Measurements from ENCODE around the gene PRKAR1B.

The PRKAR1B gene

DNA sequence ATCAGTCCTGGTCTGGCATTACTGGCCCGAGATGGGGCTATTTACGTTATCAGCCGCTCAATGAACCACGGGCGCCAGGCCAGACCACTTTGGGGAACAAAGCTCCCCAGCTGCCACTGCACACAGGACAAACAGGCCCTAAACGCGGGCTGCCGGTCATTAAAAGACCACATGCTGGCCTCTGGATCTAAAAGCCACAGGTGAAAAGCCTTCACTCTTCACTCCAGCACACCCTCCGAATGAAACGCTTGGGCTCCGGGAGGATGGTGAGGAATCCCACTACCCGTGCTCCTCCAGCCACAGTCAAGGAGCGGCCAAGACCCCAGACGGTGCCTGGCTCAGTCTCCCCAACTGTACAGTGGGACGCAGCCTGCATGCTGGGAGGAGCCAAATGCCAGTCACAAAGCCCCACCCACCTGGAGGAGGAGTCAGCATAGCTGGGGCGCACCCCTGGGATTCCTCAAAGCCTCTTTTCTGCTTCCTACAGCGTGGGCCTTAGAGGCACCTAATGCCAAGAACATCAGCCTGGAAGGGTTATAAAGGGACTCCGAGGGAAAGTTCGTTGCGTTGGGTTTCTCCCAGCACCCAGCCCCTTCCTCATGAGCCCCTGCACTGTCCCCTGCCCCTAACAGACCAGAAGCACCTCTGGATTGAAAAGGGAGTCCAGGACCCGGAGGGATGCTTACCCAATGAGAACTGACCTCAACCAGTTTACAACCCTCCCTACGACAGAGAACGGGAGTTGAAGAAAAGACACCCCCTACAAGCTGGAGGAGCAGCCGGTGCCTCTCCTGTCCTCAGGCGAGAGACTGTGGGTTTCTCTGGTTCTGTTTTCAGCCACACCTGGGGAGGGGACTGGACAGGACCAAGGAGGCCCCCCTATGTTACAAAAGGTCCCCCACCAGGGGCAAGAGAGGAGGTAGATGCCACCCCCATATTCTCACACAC lies 212.2 kb downstream of the PRKAR1B start:
- Mint-ChIP-seq H3K9me3 (no peaks in the 10 kb centered on the region), H3K27me3 (peaks cover 69% of the 10 kb centered on the region), H3K36me3 (ENCODE audit: low read depth) (no peaks in the 10 kb centered on the region), H3K4me1 (ENCODE audit: low read depth) (peaks cover 12% of the 10 kb centered on the region), H3K27ac (no peak overlapping the region), H3K4me3 (no peak overlapping the region)
- intact Hi-C loops (cut with micrococcal nuclease), result no loop called here

DNA sequence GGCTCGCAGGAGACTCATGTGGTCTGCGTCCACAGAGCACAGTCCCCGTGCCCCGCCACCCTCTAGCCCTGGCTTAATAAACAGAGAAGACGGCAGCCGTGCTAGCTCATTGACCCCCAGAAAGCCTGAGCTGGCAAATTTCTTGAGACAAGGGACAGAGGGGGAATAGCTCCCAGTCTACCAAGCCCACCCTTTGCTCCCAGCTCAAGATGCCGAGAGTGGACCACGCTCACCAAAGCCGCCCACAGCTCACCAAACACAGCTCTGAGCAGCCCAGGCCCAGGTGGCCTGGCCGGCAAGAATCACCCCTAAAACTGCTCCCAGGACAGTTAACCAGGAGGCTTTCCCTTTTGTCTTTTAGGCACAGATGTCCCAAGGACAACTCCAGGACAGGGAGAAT lies 212.8 kb downstream of the PRKAR1B start:
- Mint-ChIP-seq H3K36me3 (ENCODE audit: low read depth) (no peaks in the 10 kb centered on the region), H3K4me1 (ENCODE audit: low read depth) (peaks cover 12% of the 10 kb centered on the region), H3K27ac (no peak overlapping the region), H3K27me3 (peaks cover 74% of the 10 kb centered on the region), H3K4me3 (no peak overlapping the region), H3K9me3 (no peaks in the 10 kb centered on the region)
- intact Hi-C loops (cut with micrococcal nuclease), result no loop called here

DNA sequence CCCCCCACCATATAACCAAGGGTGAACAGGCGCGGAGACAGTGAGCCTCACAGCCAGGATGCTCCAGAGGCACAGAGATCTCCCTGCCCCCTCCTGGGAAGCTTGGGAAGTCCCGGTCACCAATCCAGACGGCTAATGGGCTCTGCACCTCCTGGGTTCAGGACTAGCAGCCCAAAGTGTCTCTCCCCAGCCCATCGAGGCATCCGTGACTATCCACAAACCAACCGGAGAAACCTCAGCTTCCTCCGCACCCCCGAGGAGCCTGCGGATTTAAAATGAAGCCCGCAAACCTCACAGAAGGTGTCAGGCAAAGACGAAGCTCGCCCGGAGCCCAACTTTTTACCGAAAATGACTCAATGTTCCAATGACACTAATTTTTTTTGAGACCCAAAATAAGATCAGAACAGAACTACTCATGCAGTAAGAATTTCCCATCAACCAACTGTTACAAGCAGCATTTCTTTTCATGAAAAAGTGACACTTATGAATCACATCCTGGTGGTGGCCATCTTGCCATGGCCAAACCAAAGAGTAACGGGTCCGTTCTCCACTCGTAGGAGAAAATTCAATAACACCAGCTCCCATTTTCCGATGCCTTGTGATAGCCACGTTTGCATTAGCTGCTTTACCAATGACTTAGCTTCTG lies 213.4 kb downstream of the PRKAR1B start:
- Mint-ChIP-seq H3K4me3 (no peak overlapping the region), H3K9me3 (no peaks in the 10 kb centered on the region), H3K27ac (no peak overlapping the region), H3K4me1 (ENCODE audit: low read depth) (peaks cover 8% of the 10 kb centered on the region), H3K36me3 (ENCODE audit: low read depth) (no peaks in the 10 kb centered on the region), H3K27me3 (peaks cover 70% of the 10 kb centered on the region)
- intact Hi-C loops (cut with micrococcal nuclease), result no loop called here

DNA sequence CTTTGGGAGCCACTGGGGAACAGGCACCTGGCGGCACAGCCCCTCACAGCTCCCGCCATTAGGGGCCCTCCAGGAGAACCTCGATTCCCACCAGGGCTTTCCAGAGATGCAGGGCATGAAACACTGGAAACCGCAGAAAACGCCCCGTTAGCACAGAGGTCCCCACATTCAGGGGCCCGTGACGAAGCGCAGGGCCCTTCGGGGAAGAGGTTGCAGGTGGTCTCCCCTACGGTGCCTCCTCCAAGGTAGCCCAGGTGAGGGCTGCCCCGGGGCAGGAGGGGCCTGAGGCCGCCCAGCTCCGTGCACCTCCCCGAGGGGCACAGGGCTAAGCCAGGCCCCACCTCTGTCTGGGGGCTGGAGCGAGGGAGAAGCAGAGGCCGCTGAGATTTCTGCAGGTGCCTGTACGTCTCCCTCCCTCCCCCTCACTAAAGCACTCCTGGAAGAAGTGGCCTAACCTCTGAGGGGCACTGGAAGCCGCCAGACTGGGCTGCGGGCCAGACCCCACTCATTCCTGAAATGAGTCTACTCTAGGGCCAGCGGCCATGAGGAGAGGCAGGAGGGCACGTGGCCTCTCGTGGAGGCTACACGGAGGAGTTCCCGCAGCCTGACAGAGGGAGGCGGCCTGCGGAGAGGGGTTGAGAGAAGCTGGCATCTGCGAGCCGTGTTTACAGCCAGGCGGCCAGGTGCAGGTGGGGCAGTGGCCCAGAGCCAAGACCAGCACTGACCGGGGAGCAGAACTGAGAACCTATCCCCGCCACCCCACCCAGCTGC lies 214.4 kb downstream of the PRKAR1B start:
- intact Hi-C loops (cut with micrococcal nuclease), result no loop called here
- Mint-ChIP-seq H3K4me1 (ENCODE audit: low read depth) (peaks cover 2% of the 10 kb centered on the region), H3K27me3 (peaks cover 64% of the 10 kb centered on the region), H3K27ac (no peak overlapping the region), H3K36me3 (ENCODE audit: low read depth) (no peaks in the 10 kb centered on the region), H3K4me3 (no peak overlapping the region), H3K9me3 (no peaks in the 10 kb centered on the region)

DNA sequence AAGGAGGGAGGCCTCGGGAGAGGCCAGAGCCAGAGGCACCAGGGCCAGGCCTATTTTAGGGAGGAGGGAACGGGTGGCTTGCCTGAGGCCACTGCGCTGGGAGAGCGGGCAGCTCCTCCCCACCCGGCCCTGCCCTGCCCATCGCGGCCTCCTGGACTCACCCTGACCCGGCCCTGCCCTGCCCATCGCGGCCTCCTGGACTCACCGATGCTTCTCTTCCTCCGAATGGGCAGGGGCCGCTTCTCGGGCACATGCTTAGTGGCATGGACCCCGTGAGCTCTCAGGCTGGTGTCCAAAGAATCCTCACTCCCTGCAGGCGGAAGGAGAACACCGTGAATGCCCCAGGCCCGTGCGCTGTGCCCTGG lies 215.0 kb downstream of the PRKAR1B start:
- Mint-ChIP-seq H3K9me3 (no peaks in the 10 kb centered on the region), H3K4me1 (ENCODE audit: low read depth) (no peaks in the 10 kb centered on the region)

DNA sequence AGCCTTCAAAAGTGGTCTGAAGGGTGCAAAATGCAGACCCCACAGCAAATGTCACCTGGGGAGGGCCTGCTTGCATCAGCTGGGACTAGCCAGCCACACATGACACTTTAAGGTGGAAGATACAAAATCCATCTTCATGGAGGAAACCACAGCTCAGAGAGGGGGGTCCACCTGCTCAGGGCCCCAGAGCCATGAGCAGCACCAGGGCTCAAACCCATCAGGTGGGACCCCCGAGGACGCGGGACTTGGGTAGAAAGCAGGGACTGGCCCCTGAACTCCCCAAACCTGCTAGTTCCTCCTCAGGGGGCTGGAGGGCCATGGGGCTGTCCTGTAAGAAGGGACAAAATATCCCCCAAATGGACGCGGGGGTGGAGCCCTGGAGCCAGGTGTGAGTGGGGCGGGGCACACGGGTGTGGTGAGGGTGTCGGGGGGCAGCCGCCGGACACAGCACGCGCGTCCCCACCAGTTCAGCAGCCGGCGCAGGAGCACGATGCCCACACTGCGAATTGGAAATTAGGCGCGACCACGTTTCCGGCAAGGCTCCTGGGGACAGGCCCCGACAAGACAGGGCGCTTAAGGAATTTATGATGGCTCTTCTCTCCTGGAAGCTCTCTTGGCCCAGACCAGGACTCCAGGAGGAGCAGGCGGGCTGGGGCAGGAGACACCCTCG lies 215.5 kb downstream of the PRKAR1B start:
- Mint-ChIP-seq H3K27me3 (peaks cover 59% of the 10 kb centered on the region), H3K36me3 (ENCODE audit: low read depth) (no peaks in the 10 kb centered on the region), H3K4me3 (no peak overlapping the region), H3K4me1 (ENCODE audit: low read depth) (no peaks in the 10 kb centered on the region), H3K27ac (no peak overlapping the region), H3K9me3 (no peaks in the 10 kb centered on the region)
- intact Hi-C loops (cut with micrococcal nuclease), result no loop called here

More for the DNA sequence above, 215.0 kb downstream of the PRKAR1B start:
- Mint-ChIP-seq H3K36me3 (ENCODE audit: low read depth) (no peaks in the 10 kb centered on the region), H3K27me3 (peaks cover 62% of the 10 kb centered on the region), H3K27ac (no peak overlapping the region), H3K4me3 (no peak overlapping the region)
- intact Hi-C loops (cut with micrococcal nuclease), result no loop called here

DNA sequence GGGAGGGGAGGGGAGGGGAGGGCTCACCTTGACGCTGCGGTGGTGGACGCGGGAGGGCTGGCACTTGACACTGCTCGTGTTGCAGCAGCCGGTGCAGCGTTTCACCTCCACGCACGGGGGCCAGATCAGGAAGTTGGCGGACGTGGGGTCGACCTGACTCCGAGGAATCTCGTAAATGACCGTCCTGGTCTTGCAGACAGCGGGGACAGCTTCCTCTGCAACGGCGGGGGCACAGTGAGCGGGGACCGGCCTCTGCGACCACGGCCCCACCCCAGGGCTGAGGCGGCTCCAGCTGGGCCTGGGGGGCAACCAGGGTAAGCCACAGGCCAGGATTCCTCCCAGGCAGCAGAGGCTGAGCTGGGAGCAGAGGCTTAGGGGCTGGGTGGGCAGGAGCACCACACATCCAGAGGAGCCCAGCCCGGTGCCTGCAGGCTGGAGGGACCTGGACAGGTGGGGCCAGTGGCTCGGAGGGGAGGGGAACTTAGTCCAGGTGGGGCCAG lies 216.2 kb downstream of the PRKAR1B start:
- intact Hi-C loops (cut with micrococcal nuclease), result no loop called here
- no peak overlapping the region for H3K4me3 Mint-ChIP-seq
- no peaks in the 10 kb centered on the region for H3K36me3 Mint-ChIP-seq (ENCODE audit: low read depth)
- no peaks in the 10 kb centered on the region for H3K9me3 Mint-ChIP-seq
- H3K27ac Mint-ChIP-seq, result no peak overlapping the region
- peaks cover 53% of the 10 kb centered on the region for H3K27me3 Mint-ChIP-seq
- H3K4me1 Mint-ChIP-seq (ENCODE audit: low read depth), result no peaks in the 10 kb centered on the region

DNA sequence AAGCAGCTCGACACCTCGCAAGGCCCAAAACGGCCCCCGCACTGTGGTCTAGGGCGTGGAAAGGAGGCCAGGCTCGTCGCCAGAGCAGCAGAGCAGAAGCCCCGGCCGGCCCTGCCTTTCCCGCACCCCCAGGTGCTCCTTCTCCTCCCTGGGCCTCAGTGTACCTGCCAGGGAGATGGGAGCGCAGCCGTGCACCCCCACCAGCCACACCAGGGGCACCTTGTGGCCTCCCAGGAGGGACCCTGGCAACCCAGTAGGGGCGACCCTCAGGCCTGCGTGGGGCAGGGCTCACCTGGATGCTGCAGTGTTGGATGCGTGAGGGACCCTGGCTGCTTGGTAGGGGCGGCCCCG lies 217.0 kb downstream of the PRKAR1B start:
- Mint-ChIP-seq H3K36me3 (ENCODE audit: low read depth) (no peaks in the 10 kb centered on the region), H3K4me1 (ENCODE audit: low read depth) (no peaks in the 10 kb centered on the region), H3K27me3 (peaks cover 45% of the 10 kb centered on the region), H3K27ac (no peak overlapping the region), H3K9me3 (no peaks in the 10 kb centered on the region), H3K4me3 (no peak overlapping the region)
- intact Hi-C loops (cut with micrococcal nuclease), result no loop called here

DNA sequence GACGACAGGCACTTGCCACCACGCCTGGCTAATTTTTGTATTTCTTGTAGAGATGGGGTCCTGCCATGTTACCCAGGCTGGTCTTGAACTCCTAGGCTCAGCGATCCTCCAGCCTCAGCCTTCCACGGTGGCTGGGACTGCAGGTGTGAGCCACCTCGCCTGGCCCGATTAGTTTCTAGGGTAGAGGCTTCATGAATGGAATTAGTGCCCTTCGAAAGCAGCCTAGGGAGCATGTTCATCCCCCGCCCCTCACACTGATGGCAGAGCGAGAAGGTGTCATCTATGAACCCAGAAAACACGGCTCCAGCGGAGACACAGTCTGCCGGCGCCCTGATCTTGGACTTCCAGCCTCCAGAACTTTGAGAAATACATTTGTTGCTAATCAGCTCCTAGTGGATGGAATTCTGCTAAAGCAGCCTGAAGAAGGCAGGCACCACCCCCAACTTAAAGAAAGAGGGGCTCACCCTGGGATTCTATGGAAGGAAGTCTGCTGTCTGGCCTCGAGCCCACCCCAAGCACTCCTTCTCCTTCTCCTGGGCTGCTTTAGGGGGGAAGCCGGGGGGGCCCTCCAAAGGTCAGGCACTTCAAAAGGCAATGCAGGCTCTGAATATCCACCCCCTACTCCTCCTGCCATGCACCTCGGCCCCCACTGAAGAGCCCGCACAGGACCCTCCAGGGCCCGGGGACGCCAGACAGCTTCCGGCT lies 217.5 kb downstream of the PRKAR1B start:
- no peaks in the 10 kb centered on the region for H3K9me3 Mint-ChIP-seq
- intact Hi-C loops (cut with micrococcal nuclease), result no loop called here
- no peaks in the 10 kb centered on the region for H3K36me3 Mint-ChIP-seq (ENCODE audit: low read depth)
- no peak overlapping the region for H3K27ac Mint-ChIP-seq
- H3K4me1 Mint-ChIP-seq (ENCODE audit: low read depth), result no peaks in the 10 kb centered on the region
- peaks cover 40% of the 10 kb centered on the region for H3K27me3 Mint-ChIP-seq
- H3K4me3 Mint-ChIP-seq, result no peak overlapping the region

DNA sequence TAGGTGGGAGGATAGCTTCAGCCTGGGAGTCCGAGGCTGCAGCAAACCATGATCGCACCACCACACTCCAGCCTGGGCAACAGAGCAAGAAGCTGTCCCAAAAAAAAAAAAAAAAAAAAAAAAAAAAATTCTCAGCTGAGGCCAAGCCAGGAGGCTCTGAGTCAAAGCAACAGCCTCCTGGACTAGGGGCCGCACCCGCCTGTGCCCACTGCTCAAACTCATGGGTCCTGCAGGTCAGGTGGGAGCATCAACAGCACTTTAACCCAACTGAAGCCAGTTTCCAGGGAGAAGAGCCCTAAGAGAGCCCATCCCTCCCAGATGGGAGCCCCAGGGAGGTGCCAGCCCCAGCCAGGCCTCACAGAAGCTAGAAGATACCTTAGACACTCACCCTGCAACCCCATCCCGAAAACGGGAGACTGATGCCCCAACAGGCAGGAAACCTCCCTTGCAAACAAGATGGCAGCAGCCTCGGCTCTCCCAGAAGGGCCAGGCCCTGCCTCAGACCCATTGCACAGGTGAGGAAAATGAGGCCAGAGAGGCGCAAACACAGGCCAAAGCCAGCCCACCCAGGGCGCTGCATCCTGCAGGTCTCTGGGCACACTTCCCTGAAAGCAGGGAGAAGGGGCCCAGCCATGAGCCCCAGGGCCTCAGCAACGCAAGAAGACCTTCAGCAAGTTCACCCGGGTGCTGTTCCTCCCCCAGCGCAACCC lies 218.5 kb downstream of the PRKAR1B start:
- Mint-ChIP-seq H3K9me3 (no peaks in the 10 kb centered on the region), H3K4me1 (ENCODE audit: low read depth) (no peaks in the 10 kb centered on the region), H3K4me3 (no peak overlapping the region), H3K27ac (no peak overlapping the region), H3K36me3 (ENCODE audit: low read depth) (no peaks in the 10 kb centered on the region), H3K27me3 (peaks cover 30% of the 10 kb centered on the region)
- intact Hi-C loops (cut with micrococcal nuclease), result no loop called here

DNA sequence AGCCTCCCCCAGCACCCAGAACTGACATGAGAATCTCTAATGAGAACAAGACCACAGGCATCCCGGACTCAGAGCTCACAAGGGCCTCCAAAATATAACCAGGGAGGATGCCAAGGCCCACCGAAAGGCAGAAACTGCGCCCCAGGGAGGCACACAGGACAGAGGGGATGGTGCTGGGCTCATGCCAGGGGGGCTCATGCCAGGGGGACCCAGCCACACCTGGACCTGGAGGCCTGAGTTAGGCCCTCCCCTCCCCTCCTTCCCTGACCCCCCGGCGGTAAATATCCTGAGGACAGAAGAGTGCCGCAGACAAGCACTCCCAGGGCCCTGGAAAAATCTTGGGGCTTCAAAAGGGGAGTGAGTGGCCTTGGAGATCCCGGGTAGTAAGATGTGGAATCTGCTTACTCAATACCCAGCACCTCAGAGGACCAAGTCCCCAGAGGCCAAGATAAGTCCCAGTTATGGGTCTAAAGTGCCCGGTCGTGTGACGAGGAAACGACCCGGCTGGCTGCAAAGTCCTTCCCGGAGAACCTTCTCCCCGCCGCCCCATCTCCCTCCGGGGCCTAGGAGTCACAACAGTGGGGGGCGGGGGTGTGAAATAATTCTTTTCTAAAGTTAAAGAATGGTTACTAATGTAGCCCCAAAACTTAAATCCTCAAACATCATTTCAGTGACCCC lies 219.3 kb downstream of the PRKAR1B start:
- intact Hi-C loops (cut with micrococcal nuclease), result no loop called here
- Mint-ChIP-seq H3K4me3 (no peak overlapping the region), H3K27me3 (peaks cover 22% of the 10 kb centered on the region), H3K36me3 (ENCODE audit: low read depth) (no peaks in the 10 kb centered on the region), H3K9me3 (no peaks in the 10 kb centered on the region), H3K27ac (no peak overlapping the region), H3K4me1 (ENCODE audit: low read depth) (no peaks in the 10 kb centered on the region)

DNA sequence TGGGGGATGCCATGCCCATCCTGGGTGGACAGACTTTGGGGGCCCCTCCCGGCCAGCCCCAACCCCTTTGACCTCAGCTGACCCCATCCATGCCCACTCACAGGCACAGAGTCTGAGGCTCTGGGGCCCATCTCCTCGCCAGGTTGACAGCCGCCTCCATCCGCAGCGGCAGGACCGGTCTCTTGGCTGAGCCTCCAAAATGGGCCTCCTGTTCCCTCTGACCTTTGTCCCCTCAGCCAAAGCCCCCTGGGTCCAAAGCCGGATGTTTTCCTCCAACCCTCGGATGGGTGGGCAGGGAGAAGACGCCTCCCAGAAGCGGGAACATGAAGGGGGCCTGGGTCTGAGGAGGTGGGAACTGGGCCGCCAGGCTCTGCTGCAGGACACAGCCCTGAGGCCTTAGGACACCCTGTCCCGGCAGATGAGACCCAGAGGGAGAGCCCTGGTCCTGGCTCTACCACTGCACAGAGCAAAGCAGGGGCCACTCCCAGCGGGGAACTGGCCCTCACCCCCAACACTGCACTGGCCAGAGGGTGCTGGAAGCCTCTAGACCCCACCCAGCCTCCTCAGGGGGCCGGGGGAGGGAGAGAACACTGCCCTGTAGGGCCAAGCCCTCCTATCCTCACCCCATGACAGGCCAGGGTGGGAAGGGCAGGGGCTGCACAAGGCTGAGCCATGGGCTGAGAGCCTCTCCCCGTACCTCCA lies 220.0 kb downstream of the PRKAR1B start:
- H3K9me3 Mint-ChIP-seq, result no peaks in the 10 kb centered on the region
- H3K4me3 Mint-ChIP-seq, result no peak overlapping the region
- no peaks in the 10 kb centered on the region for H3K4me1 Mint-ChIP-seq (ENCODE audit: low read depth)
- no peak overlapping the region for H3K27ac Mint-ChIP-seq
- intact Hi-C loops (cut with micrococcal nuclease), result no loop called here
- no peaks in the 10 kb centered on the region for H3K36me3 Mint-ChIP-seq (ENCODE audit: low read depth)
- peaks cover 17% of the 10 kb centered on the region for H3K27me3 Mint-ChIP-seq

Data from dendritic cell treated with granulocyte-macrophage colony-stimulating factor and Interleukin-4, amounts not matched to agents 40 ng/mL and 50 ng/mL, for 4 days (primary cell).